Measurements from ENCODE around the gene FN1. TPM values are rescaled to one million over a fixed set of nuclear protein-coding genes. Genes with fewer than 3 reads are reported as not detected.

FN1 gene
- total RNA-seq, 1 donor from 2014 or later, result 52.0 TPM

DNA sequence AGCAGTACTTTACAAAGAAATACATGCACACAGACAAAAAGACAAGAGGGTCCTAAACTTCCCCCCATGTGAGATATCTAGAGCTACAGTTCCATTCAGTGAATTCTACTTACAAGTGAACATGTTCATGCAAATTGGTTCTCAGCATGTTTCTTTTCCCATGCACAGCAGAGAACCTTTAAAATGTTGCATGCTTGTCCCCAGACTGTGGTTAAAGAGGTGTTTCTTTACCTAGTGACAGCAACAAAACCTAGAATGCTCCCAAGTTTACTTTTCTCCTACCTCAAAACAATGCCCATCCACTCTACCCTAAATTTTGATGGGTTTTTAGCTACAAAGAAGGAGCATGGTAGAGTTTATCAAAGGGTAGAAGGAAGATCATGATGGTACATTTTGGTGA lies 43.7 kb downstream of the FN1 start:
- Histone ChIP-seq H2AFZ (replicated peaks) (no peak overlapping the region), H3F3A (ENCODE audit: low read depth) (no peaks in the 10 kb centered on the region), H4K20me1 (ENCODE audit: low read depth) (no peaks in the 10 kb centered on the region), H3K4me3 (no peak overlapping the region), H3K4me1 (no peaks in the 10 kb centered on the region), H3K4me2 (no peak overlapping the region), H3K79me2 (ENCODE audit: low read depth) (no peaks in the 10 kb centered on the region), H3K36me3 (no peaks in the 10 kb centered on the region), H3K27me3 (no peaks in the 10 kb centered on the region), H3K9ac (no peak overlapping the region), H3K9me3 (ENCODE audit: low read depth) (no peaks in the 10 kb centered on the region), H3K27ac (no peak overlapping the region)
- Mint-ChIP-seq H3K4me1 (no peaks in the 10 kb centered on the region), H3K27me3 (ENCODE audit: insufficient read depth, low read depth) (no peaks in the 10 kb centered on the region), H3K27ac (no peak overlapping the region), H3K9me3 (no peaks in the 10 kb centered on the region), H3K36me3 (peaks cover 35% of the 10 kb centered on the region), H3K4me3 (no peak overlapping the region)
- TF ChIP-seq EZH2phosphoT487 (IDR thresholded peaks at IDR 0.05) (no peak), EZH2 (IDR thresholded peaks at IDR 0.05) (no peak)
- TF ChIP-seq, protein P1, sequence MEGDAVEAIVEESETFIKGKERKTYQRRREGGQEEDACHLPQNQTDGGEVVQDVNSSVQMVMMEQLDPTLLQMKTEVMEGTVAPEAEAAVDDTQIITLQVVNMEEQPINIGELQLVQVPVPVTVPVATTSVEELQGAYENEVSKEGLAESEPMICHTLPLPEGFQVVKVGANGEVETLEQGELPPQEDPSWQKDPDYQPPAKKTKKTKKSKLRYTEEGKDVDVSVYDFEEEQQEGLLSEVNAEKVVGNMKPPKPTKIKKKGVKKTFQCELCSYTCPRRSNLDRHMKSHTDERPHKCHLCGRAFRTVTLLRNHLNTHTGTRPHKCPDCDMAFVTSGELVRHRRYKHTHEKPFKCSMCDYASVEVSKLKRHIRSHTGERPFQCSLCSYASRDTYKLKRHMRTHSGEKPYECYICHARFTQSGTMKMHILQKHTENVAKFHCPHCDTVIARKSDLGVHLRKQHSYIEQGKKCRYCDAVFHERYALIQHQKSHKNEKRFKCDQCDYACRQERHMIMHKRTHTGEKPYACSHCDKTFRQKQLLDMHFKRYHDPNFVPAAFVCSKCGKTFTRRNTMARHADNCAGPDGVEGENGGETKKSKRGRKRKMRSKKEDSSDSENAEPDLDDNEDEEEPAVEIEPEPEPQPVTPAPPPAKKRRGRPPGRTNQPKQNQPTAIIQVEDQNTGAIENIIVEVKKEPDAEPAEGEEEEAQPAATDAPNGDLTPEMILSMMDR (IDR thresholded peaks at IDR 0.05), result no peak
- no peak for DNase-seq (ENCODE audit: low spot score)

DNA sequence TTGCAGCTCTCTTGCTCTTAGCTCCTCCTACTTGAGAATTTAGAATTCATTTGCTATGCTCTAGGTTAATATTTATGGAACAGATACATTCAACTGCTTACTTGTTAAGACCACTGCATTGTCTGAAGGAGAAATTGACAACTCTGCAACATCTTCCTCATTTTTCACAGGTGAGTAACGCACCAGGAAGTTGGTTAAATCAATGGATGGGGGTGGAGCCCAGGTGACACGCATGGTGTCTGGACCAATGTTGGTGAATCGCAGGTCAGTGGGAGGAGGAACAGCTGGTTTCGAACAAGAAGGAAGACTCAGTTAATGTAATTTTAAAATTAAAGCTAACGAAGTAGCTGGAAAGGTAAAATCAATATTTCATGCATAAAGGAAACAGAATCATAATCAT lies 44.3 kb downstream of the FN1 start:
- no peaks in the 10 kb centered on the region for H3K4me1 ChIP-seq
- no peaks in the 10 kb centered on the region for H3K4me1 Mint-ChIP-seq
- no peak overlapping the region for H3K4me3 ChIP-seq
- H3K27ac Mint-ChIP-seq, result no peak overlapping the region
- no peaks in the 10 kb centered on the region for H3K27me3 Mint-ChIP-seq (ENCODE audit: insufficient read depth, low read depth)
- H4K20me1 ChIP-seq (ENCODE audit: low read depth), result no peaks in the 10 kb centered on the region
- DNase-seq (ENCODE audit: low spot score), result no peak
- no peaks in the 10 kb centered on the region for H3K9me3 ChIP-seq (ENCODE audit: low read depth)
- no peaks in the 10 kb centered on the region for H3K9me3 Mint-ChIP-seq
- H2AFZ ChIP-seq (replicated peaks), result no peak overlapping the region
- no peaks in the 10 kb centered on the region for H3K36me3 ChIP-seq
- no peaks in the 10 kb centered on the region for H3K79me2 ChIP-seq (ENCODE audit: low read depth)
- no peak overlapping the region for H3K9ac ChIP-seq
- H3K27ac ChIP-seq, result no peak overlapping the region
- no peak overlapping the region for H3K4me3 Mint-ChIP-seq
- H3K4me2 ChIP-seq, result no peak overlapping the region
- H3K36me3 Mint-ChIP-seq, result peaks cover 40% of the 10 kb centered on the region
- TF ChIP-seq, protein P1 (IDR thresholded peaks at IDR 0.05), result no peak
- TF ChIP-seq EZH2phosphoT487 (IDR thresholded peaks at IDR 0.05) (no peak), EZH2 (IDR thresholded peaks at IDR 0.05) (no peak)
- H3F3A ChIP-seq (ENCODE audit: low read depth), result no peaks in the 10 kb centered on the region
- H3K27me3 ChIP-seq, result no peaks in the 10 kb centered on the region

DNA sequence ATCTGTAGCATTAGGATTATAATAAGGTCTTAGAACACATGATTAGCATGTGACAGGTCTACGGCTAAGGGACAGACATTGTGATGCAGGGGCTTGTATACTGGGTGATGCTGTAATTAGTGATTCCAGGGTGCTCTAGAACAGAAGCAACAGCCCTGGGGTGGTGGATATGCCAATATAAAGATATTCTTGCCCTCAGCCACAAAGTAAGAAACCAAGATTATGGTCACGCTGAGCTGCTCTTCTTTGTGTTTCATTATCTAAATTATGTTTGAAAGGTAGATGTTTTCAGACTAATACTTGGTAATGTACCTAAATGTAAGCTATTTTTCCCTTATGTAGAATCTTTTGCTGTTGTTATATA lies 45.3 kb downstream of the FN1 start:
- TF ChIP-seq, protein P1 (IDR thresholded peaks at IDR 0.05), result no peak
- no peak for TF ChIP-seq EZH2 (IDR thresholded peaks at IDR 0.05)
- H3K36me3 ChIP-seq, result no peaks in the 10 kb centered on the region
- no peaks in the 10 kb centered on the region for H3K27me3 ChIP-seq
- no peaks in the 10 kb centered on the region for H3K4me1 ChIP-seq
- no peak overlapping the region for H3K4me3 Mint-ChIP-seq
- no peak for DNase-seq (ENCODE audit: low spot score)
- H3K4me1 Mint-ChIP-seq, result no peaks in the 10 kb centered on the region
- no peaks in the 10 kb centered on the region for H3K27me3 Mint-ChIP-seq (ENCODE audit: insufficient read depth, low read depth)
- no peaks in the 10 kb centered on the region for H4K20me1 ChIP-seq (ENCODE audit: low read depth)
- H3K4me3 ChIP-seq, result no peak overlapping the region
- H3K4me2 ChIP-seq, result no peak overlapping the region
- H2AFZ ChIP-seq (replicated peaks), result no peak overlapping the region
- H3K9me3 Mint-ChIP-seq, result no peaks in the 10 kb centered on the region
- no peak overlapping the region for H3K27ac Mint-ChIP-seq
- H3K79me2 ChIP-seq (ENCODE audit: low read depth), result no peaks in the 10 kb centered on the region
- no peaks in the 10 kb centered on the region for H3F3A ChIP-seq (ENCODE audit: low read depth)
- no peak overlapping the region for H3K9ac ChIP-seq
- H3K9me3 ChIP-seq (ENCODE audit: low read depth), result no peaks in the 10 kb centered on the region
- H3K36me3 Mint-ChIP-seq, result peaks cover 42% of the 10 kb centered on the region
- H3K27ac ChIP-seq, result no peak overlapping the region
